Caco-2 (cell line): ENCODE results near the gene SIDT2. TPM values are rescaled to one million over a fixed set of nuclear protein-coding genes. Genes with fewer than 3 reads are reported as not detected.

Experiments used
- BruUV-seq: library from RNA; stranded (reverse); fragments of 400-500 nt; replicated peaks from 2 replicates; lab custom pipeline; 2021; lab: Mats Ljungman, UMichigan
- CTCF ChIA-PET: fragments of 300-600 bp; sonication (Branson Sonifier 250); formaldehyde crosslinking; loops from one replicate; lab custom pipeline; 2022; ENCODE audit warnings: antibody characterized with exemption; lab: Charles Lee
- POLR2A ChIA-PET: fragments of 300-600 bp; sonication (Branson Sonifier 250); formaldehyde crosslinking; loops from one replicate; lab custom pipeline; 2022; ENCODE audit warnings: antibody characterized with exemption; lab: Charles Lee
- DNase-seq, 2 experiments: peaks; one replicate each; pipeline versions ENCODE4 v3.0.0 to v3.0.0-alpha.2; 2020 to 2022
- H3K27me3 ChIP-seq: replicated peaks from 2 replicates; pipeline ENCODE4 v1.6.0; 2011; ENCODE audit warnings: low read length; ENCODE audit not compliant: control insufficient read depth, insufficient read depth
- H3K36me3 ChIP-seq: 2 replicates; pipeline ENCODE4 v1.5.1; 2011; ENCODE audit warnings: low read length; ENCODE audit not compliant: control insufficient read depth, insufficient read depth
- H3K4me1 ChIP-seq: fragments of 250-450 bp; sonication (Bioruptor Pico); 2 replicates; pipeline ENCODE4 v1.5.1; 2020; ENCODE audit warnings: mild to moderate bottlenecking
- H3K4me3 ChIP-seq: 2 replicates; pipeline ENCODE4 v1.5.1; 2011; ENCODE audit warnings: low read depth, mild to moderate bottlenecking, control low read depth, low read length
- H3K9me3 ChIP-seq: fragments of 250-450 bp; sonication (Bioruptor Pico); 2 replicates; pipeline ENCODE4 v1.5.1; 2020; ENCODE audit warnings: mild to moderate bottlenecking, moderate library complexity
- H3K27ac Mint-ChIP-seq: one replicate; pipeline ENCODE4 v1.8.0; 2022; ENCODE audit warnings: mixed read lengths; ENCODE audit not compliant: unreplicated experiment
- H3K27me3 Mint-ChIP-seq: one replicate; pipeline ENCODE4 v1.8.0; 2022; ENCODE audit warnings: mixed read lengths; ENCODE audit not compliant: insufficient read depth, unreplicated experiment
- H3K36me3 Mint-ChIP-seq: one replicate; pipeline ENCODE4 v1.8.0; 2022; ENCODE audit warnings: mild to moderate bottlenecking, mixed read lengths; ENCODE audit not compliant: insufficient read depth, unreplicated experiment
- H3K4me1 Mint-ChIP-seq: one replicate; pipeline ENCODE4 v1.8.0; 2022; ENCODE audit warnings: low read depth, mixed read lengths; ENCODE audit not compliant: unreplicated experiment
- H3K4me3 Mint-ChIP-seq: one replicate; pipeline ENCODE4 v1.8.0; 2022; ENCODE audit warnings: mild to moderate bottlenecking, moderate library complexity, mixed read lengths; ENCODE audit not compliant: unreplicated experiment
- H3K9me3 Mint-ChIP-seq: one replicate; pipeline ENCODE4 v1.8.0; 2022; ENCODE audit warnings: mixed read lengths; ENCODE audit not compliant: unreplicated experiment
- CTCF ChIP-seq, 2 experiments: fragments of 200-600 bp in 1 of 2; IDR thresholded peaks; 1 replicate in 1 of 2; 2 replicates in 1 of 2; pipeline versions ENCODE4 v1.5.1 to v1.8.0; 2011 to 2022; ENCODE audit warnings: antibody characterized with exemption in 1 of 2, control low read depth in 1 of 2, inconsistent platforms in 1 of 2, low read depth in 1 of 2, low read length in 1 of 2, mild to moderate bottlenecking in 1 of 2, moderate library complexity in 1 of 2; ENCODE audit not compliant: insufficient read depth in 1 of 2, severe bottlenecking in 1 of 2, unreplicated experiment in 1 of 2
- intact Hi-C: fragments of 100-400 bp; cut with micrococcal nuclease; formaldehyde crosslinking; loops from one replicate; pipeline ENCODE4 v1.10.0; 2022; ENCODE audit not compliant: unreplicated experiment
- total RNA-seq: library from RNA; stranded (reverse); gene quantifications from 2 replicates; pipeline ENCODE4 v1.2.3, GENCODE V29; 2022

SIDT2 gene
- total RNA-seq, 1 experiment from 2014 or later, result 61.7 TPM

GRCh38 chr11:117154468-117154867, 24.1 kb upstream of the SIDT2 start:
- CTCF ChIA-PET, result interaction anchor here (0.6 kb wide), 1 partner anchor 257 kb away, joined by 3 read pairs; no protein-coding TSS in a partner anchor
- Mint-ChIP-seq H3K27ac (no peak overlapping the region), H3K36me3 (peaks cover 92% of the 10 kb centered on the region), H3K4me3 (no peak overlapping the region), H3K4me1 (no peaks in the 10 kb centered on the region), H3K27me3 (no peaks in the 10 kb centered on the region), H3K9me3 (no peaks in the 10 kb centered on the region)
- H3K36me3 ChIP-seq, result peaks cover 3% of the 10 kb centered on the region; the same call in 1 of the 2 replicates
- no TSS peak for BruUV-seq
- POLR2A ChIA-PET, result interaction anchor here (0.6 kb wide), 1 partner anchor 24 kb away, joined by 3 read pairs; the partner anchor contains the start of gene SIDT2
- intact Hi-C loops, result no loop called here
- H3K4me1 ChIP-seq, result no peaks in the 10 kb centered on the region
- no peak for TF ChIP-seq CTCF (IDR thresholded peaks at IDR 0.05; ENCODE audit: insufficient read depth in 1 of 2, low read depth in 1 of 2, low read length in 1 of 2, severe bottlenecking in 1 of 2, unreplicated experiment in 1 of 2)
- H3K9me3 ChIP-seq, result no peaks in the 10 kb centered on the region
- DNase-seq, result no peak
- no peak overlapping the region for H3K4me3 ChIP-seq
- H3K27me3 ChIP-seq, result no peaks in the 10 kb centered on the region

- DNase-seq, result no peak
- Histone ChIP-seq H3K27me3 (no peaks in the 10 kb centered on the region), H3K4me3 (no peak overlapping the region), H3K9me3 (no peaks in the 10 kb centered on the region), H3K4me1 (no peaks in the 10 kb centered on the region), H3K36me3 (peaks cover 5% of the 10 kb centered on the region; the same call in 1 of the 2 replicates)
- H3K9me3 Mint-ChIP-seq, result no peaks in the 10 kb centered on the region
- H3K27ac Mint-ChIP-seq, result no peak overlapping the region
- BruUV-seq, result no TSS peak
- POLR2A ChIA-PET, result no interaction called here
- peaks cover 97% of the 10 kb centered on the region for H3K36me3 Mint-ChIP-seq
- intact Hi-C loops, result no loop called here
- H3K4me1 Mint-ChIP-seq, result no peaks in the 10 kb centered on the region
- H3K27me3 Mint-ChIP-seq, result no peaks in the 10 kb centered on the region
- CTCF ChIA-PET, result no interaction called here
- no peak for TF ChIP-seq CTCF (IDR thresholded peaks at IDR 0.05; ENCODE audit: insufficient read depth in 1 of 2, low read depth in 1 of 2, low read length in 1 of 2, severe bottlenecking in 1 of 2, unreplicated experiment in 1 of 2)
- no peak overlapping the region for H3K4me3 Mint-ChIP-seq
Observed at GRCh38 chr11:117157507-117157906, 21.0 kb upstream of the SIDT2 start.

- Histone ChIP-seq H3K36me3 (peaks cover 10% of the 10 kb centered on the region), H3K27me3 (no peaks in the 10 kb centered on the region), H3K9me3 (no peaks in the 10 kb centered on the region), H3K4me1 (no peaks in the 10 kb centered on the region), H3K4me3 (no peak overlapping the region)
- H3K36me3 Mint-ChIP-seq, result peaks cover 97% of the 10 kb centered on the region
- no peaks in the 10 kb centered on the region for H3K27me3 Mint-ChIP-seq
- TF ChIP-seq CTCF (IDR thresholded peaks at IDR 0.05; ENCODE audit: insufficient read depth in 1 of 2, low read depth in 1 of 2, low read length in 1 of 2, severe bottlenecking in 1 of 2, unreplicated experiment in 1 of 2), result no peak
- H3K9me3 Mint-ChIP-seq, result no peaks in the 10 kb centered on the region
- DNase-seq, result no peak
- H3K4me3 Mint-ChIP-seq, result no peak overlapping the region
- H3K4me1 Mint-ChIP-seq, result no peaks in the 10 kb centered on the region
- POLR2A ChIA-PET, result no interaction called here
- CTCF ChIA-PET, result interaction anchor here (1.5 kb wide), 1 partner anchor 16 kb away, joined by 3 read pairs; the partner anchor contains the start of gene PAFAH1B2
- no peak overlapping the region for H3K27ac Mint-ChIP-seq
- intact Hi-C loops, result no loop called here
- no TSS peak for BruUV-seq
Observed at GRCh38 chr11:117159892-117160291, 18.7 kb upstream of the SIDT2 start.
